ENCODE measurements around the gene LRRC3.

LRRC3 gene

DNA sequence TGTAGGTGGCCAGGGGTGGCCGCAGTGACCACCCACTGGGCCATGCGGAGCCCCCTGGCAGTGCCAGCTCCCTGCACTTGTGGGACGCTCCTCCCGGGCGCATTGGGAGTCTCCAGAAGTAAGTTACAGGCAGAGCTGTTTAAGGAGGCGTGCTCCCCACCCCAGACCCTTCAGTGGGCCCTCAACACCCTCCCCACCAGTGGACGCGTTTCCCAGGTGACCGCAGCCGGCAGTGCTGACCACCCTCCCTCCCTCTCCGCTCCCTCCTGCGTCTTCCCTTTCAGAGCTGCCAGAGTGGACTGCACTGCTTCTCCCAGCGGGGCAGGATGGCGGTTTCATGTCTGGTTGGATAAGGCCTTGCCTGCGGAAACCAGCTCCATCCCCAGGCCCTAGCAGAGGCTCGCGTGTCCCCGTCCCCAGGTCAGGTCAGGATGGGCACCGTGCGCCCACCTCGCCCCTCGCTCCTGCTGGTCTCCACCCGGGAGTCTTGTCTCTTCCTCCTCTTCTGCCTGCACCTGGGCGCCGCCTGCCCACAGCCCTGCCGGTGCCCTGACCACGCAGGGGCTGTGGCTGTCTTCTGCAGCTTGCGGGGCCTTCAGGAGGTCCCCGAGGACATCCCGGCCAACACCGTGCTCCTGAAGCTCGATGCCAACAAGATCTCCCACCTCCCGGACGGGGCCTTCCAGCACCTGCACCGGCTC lies 1.1 kb downstream of the LRRC3 start:
- no peak for DNase-seq (ENCODE audit: low read depth in 1 of 2, low spot score in 1 of 2)

DNA sequence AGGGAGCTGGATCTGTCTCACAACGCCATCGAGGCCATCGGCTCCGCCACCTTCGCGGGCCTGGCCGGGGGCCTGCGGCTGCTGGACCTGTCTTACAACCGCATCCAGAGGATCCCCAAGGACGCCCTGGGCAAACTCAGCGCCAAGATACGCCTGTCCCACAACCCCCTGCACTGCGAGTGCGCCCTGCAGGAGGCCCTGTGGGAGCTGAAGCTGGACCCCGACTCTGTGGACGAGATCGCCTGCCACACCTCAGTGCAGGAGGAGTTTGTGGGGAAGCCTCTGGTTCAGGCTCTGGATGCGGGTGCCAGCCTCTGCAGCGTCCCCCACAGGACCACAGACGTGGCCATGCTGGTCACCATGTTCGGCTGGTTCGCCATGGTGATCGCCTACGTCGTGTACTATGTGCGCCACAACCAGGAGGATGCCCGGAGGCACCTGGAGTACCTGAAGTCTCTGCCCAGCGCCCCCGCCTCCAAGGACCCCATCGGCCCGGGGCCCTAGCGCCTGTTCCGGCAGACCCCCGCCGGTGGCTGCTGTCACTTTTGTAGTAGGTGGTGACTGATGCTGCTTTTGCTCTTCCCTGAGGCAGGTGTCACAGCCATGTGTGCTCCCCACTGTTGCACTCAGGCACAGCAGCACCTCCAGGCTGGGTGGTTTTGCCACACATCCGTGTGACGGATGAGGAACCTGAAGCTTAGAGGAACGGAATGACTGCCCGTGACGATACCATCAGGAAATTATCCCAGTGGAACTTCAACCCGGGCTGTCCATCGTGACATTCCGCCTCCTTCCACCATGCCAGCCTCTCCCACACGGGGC lies 1.8 kb downstream of the LRRC3 start:
- no peak for DNase-seq (ENCODE audit: low read depth in 1 of 2, low spot score in 1 of 2)

DNA sequence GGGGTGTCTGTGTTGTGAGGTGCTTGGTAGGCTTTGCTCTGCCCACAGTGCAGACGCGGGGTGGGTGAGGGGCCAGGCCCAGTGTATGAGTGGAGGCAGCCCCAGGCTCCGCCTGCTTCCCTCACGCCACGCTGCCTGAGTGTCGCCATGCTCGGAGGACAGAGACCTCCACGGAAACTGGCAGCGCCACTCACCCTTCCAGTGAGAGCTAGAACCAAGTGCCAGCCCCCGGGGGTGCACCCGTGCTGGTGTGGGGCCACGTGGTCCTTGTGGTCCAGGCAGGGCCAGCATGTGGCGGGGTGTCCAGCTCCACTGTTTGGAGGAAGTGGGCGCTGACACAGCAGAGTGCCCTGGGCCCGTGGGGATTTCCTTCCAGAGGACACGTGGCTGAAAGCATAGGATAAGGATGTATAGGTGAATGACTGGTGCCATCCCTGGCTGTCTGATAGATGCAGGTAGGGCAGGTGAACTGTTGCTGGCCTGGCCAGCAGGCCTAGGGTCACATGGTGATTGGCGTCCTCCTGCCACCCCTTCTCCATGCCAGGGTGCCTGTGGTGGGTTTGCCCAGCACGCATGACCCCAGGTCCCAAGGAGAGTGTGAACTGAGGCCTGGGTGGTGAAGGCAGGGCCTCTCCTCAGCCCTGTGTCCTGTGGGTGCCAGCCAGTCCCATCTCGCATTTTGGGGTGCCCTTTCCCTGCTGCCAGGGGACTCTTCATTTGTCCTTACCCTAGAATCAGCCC lies 3.8 kb downstream of the LRRC3 start:
- no peak for DNase-seq (ENCODE audit: low read depth in 1 of 2, low spot score in 1 of 2)

DNA sequence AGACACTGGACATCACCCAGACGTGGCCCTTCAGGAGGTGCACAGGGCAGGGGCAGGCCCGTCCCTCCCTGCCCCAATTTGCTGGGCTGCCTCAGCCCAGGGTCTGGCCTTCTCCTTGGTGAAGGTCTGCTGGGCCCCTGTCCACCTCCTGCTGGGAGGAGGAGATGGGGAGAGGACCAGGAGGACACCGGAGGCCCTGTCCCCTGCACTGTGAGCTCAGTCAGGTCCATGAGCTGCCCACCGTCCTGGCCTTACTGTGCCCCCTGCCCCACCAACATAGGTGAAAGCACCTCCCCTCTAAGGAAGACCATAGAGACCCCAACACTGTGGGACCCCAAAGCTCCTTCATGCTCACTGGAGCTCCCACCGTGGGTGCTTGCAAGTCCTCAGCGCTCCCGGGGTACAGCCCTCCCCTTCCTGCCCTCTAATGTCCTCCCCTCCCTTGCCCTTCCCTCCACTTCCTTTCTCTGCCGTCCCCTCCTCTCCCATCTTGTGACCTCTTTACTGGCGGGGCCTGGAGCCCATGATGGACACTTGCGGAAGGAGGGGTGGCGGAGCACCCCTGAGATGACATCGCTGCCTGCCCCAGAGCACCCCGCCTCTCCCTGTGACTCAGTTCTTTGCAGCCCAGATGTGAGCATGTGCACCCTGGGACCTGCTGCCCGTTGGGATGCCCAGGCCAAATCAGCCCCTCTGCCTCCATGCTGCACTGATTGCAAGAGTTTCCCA lies 4.6 kb downstream of the LRRC3 start:
- no peak for DNase-seq (ENCODE audit: low read depth in 1 of 2, low spot score in 1 of 2)

DNA sequence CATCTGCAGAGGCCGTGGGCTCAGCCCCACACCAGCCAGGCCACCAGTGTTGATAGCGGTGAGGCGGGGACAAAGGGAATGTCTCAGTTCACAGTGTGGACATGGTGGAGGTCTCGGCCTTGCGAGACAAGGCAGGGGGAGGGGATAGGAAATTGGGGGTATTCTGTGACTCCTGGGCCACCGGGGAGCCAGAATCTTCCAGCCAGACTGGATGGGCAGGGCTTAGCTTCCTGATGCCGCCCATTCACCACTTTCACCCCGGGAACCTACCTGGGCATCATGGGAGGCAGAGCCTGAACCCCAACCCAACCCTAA lies 5.1 kb downstream of the LRRC3 start:
- DNase-seq (ENCODE audit: low read depth in 1 of 2, low spot score in 1 of 2) = no peak

DNA sequence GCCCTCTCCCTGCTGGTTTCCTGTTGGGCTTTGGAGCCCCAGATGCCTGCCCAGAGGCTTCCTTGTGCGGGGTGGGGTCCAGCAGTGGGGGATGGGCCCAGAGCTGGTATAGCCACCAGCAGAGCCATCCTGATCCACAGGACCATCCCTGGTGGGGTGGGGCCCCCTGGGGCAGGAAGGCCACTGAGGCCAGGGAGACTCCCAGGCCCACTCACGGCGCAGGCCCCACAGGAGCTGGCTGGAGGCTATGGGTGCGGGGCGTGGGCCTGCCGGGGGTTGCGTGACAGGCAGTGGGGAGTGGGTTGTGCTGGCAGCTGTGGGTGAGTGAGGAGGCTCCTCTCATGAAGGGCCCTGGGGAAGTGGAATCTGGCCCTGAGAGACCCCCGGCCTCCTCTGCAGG lies 5.7 kb downstream of the LRRC3 start:
- DNase-seq (ENCODE audit: low read depth in 1 of 2, low spot score in 1 of 2) = no peak

DNA sequence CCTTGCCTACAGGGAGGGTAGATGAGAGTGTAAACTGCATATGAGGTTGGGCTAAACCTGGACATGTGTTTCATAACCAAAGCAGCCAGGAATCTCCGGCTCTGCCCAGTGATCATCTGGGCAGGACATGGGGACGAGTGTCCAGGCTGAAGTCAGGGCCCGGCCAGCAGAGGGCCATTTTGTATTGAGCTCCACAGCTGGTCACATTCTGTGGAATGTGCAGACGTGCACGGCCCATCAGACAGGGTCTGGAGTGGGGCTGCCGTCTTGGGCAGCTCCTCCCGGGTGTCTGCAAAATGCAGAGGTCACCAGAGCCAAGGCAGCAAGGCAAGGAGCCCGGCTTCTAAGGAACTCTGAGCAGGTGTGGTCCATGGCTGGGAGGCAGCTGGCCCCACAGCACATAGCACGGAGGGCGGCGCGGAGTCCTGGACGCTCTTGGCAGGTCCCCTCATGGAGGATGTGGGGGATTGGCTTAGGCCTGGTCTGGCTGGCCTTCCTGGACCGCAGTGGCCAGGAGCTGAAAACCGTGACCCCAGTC lies 6.2 kb downstream of the LRRC3 start:
- DNase-seq (ENCODE audit: low read depth in 1 of 2, low spot score in 1 of 2) = no peak

DNA sequence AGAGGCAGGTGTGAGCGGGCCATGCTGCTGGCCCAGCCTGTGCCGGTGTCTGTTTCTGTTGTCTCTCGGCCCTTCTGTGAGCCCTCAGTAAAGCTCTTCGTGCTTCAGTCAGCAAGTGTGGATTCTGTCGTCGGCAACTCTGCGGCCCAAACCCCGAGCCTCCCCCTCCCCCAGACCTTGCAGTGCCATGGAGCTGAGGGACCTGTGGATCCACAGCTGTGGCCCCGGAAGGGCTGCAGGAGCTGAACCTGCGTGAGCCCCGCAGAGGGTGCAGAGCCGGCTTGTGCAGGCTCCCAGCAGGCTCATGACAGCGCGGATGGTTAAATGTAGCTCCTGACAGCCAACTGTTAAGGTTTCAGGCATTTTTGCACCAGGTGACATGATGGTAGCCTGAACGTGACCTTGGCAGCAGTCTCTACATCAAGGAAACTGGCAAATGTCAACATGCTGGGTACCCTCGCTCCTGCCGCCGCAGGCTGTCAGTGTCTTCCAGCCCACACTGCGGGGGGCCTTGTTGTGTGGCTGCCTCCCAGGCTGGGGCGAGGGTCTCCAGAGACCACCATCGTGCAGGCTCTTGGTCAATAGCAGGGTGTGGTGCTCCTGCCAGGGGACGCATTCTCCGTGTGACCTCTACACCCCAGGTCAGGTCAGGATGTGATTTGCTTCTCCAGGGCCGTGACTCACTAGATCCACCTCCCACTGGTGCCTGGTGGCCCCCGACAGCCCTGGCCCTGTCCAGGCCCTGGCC lies 7.0 kb downstream of the LRRC3 start:
- no peak for DNase-seq (ENCODE audit: low read depth in 1 of 2, low spot score in 1 of 2)

DNA sequence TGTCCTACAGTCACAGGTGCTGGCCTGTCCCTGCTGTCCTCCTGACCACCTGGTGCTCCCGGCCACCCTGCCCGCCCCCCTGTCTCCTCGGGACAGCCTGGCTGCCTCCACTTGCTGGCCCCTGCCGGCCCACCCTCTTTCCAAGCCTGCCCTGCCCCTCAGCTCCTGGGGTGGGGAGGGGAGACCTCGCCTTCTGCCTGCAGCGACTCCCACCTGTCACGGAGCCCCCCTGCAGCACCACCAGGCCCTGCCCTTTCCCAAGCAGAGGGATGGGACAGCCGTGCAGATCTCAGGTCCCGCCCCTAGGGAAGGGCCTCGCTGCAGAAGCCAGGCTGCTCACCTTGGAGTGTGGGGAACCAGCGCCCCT lies 7.5 kb downstream of the LRRC3 start:
- no peak for DNase-seq (ENCODE audit: low read depth in 1 of 2, low spot score in 1 of 2)

DNA sequence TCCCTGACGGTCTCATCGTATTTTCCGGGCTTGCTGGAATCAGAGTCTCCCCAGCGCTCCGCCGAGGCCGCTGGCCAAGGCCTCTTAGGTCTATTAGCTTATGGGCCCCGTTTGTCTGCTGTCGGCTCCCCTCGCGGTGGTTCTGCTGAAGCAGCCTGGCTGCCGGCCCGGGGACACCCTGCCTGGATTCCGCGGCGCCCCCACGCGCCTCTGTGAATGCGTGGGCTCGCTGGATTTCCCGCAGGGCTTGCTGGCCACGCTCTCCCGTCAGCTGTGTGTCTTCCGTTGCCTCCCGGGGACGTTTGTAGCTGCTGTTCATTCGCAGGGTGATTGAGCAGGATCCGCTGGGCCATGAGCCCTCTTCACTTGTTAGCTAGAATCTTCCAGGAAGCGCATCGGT lies 8.4 kb downstream of the LRRC3 start:
- no peak for DNase-seq (ENCODE audit: low read depth in 1 of 2, low spot score in 1 of 2)

DNA sequence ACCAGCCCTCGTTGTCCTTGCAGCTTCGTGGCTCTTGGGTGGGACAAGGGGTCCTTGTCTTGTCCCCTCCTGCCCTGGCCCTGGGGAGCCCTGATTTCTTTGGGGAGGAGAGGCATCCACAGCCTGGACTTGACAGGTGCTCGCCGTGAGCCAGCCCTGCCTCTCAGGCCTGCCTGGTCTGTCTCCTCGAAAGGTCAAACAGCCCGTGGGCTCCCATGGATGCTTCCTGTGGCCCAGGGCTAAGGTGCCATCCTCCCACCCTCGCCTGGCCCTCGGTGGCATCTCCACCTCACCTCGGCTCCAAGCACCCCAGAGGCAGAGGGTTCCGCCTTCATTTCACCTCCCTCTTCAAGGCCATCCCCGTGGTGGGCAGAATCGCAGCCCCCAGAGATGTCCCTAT lies 9.0 kb downstream of the LRRC3 start:
- DNase-seq (ENCODE audit: low read depth in 1 of 2, low spot score in 1 of 2) = no peak

DNA sequence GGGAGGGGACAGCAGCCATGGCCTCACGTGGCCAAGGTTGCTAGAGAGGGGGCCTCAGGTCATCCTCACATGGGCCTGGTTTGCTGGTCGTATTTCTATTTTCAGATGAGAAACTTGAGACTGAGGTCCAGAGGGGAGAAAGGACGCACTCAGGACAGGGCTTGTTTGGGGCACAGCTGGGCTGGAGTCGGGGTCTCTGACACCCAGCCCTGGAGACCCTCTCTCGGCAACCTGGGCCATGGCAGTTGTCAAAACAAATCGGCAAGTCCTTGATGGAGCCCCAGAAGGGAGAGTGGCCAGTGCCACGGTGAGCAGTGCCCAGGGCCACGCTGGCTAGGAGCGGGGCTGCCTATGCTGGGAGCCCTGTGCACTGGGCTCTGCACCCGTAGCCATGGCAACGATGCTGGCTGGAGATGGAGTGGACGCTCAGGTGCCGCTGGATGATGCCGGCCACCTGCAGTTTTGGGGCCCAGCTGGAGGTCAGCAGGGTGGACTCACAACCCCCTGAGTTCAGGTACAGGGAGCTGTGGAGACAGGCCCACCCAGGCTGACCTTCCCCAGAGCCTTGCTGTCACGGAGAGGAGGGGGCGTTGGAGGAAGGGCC lies 11.1 kb downstream of the LRRC3 start:
- no peak for DNase-seq (ENCODE audit: low read depth in 1 of 2, low spot score in 1 of 2)

DNA sequence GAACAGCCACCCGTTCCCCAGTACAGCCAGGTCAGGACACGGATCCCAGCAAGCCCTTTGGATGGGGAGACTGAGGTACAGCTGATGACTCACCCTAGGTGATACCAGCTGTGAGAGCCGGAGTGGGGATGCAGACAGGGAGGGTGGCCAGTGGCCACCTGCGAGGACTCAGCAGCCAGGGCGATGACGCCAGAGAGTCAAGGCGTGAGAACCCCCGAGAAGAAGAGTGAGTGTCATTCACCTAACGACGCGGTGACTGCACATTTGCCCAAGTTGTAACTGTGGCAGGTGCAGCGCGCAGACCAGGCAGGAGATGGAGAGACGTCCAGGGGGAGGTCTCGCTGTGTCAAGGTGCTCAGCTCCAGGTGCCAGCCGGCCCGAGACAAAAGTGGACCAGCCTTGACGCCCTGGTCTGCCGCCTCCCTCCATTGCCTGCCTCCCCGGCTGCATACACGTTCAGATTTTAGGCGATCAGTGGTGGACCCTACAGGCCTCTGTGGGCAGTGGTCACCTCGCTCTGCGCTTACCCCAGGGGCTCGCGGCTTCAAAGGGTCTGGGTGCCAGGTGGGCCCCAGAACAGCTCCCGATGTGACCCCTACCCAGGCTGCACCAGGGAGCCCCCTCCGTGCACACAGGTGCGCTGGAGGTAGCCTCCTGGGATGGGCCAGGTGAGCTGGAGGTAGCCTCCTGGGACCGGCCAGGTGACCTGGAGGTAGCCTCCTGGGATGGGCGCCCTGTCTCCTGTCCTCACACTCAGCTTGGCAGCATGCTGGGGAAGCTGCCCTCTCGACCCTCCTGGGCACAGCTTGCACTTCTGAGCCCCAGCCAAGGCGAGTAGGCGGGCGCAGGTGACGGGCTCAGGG lies 11.9 kb downstream of the LRRC3 start:
- DNase-seq (ENCODE audit: low read depth in 1 of 2, low spot score in 1 of 2) = no peak

DNA sequence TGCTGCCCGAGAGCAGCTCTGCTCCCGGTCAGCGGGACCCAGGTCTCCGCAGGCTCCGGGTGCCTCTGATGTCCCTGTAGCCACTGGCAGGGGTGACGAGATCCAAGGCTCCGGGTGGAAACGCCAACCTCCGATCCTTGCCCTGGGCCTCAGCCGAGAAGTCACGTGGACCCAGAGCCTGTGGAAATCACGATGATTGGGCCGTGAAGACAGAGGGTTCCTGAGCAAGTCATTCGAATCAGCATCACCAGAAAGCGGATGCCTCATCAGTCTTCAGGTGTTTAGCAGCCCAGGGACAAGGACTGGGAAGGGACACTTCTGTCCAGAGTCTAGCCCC lies 12.5 kb downstream of the LRRC3 start:
- DNase-seq (ENCODE audit: low read depth in 1 of 2, low spot score in 1 of 2) = no peak

DNA sequence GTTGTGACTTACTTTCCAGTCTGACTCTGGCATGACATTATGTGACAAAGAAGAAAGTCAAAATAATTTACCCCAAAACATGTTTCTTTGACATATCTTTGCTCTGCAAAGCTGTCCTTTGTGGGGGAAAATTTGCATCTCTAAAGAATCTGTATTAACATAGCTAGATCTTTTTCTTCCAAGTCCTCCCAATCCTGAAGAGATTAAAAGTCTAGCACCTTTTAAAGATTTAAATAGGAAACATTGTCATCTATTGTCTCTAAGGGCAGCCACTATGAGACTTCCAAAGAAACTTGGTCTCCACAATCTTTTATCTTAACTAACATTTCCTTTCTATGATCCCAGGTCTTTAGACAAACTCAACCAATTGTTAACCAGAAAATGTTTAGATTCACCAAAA lies 16.0 kb downstream of the LRRC3 start:
- DNase-seq (ENCODE audit: low read depth in 1 of 2, low spot score in 1 of 2) = no peak

DNA sequence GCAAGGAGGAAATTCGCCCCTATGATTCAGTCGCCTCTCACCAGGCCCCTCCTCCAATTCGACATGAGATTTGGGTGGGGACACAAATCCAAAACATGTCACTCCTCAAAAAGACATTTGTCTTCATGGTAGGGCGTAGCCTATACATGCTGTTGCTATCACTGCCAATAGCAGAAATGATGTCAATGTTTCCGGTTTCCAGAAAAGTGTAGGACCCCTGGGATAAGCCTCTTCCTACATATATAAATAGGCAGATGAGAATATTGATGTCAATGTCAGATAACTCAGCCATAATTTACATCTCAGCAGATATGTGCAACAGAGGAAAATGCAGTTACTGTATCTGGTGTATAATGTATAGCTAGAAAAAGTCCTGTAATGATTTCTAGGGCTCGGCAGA lies 16.7 kb downstream of the LRRC3 start:
- DNase-seq (ENCODE audit: low read depth in 1 of 2, low spot score in 1 of 2) = no peak

DNA sequence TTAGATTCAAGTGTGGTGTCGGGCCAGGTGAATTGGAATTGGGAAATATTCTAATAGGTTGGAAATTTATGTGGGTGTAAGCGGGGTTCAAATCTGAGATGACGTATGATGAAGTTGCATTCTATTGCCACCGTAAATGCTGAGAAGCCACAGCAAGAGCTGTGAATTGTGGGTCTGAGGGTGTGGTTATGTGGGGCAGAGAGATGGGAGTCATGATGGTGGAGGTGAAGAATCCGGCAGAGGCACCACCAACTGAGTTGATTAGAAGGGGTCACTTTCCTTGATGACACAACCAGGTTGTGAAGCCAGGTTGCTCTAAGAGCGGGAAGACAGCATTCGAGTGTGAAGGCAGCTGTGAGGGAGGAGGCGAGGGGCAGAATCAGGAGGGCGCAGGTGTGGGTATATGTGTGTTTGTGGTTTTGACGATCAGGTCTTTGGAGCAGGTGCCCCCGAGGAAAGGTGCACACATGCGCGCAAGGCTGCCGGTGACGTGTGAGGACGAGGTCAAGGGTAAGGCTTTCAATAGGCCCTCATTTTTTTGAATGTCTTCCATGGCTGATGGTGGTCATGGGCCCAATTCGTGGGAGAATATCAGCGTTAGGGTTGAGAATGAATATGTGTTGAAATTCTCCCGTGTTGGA lies 18.7 kb downstream of the LRRC3 start:
- no peak for DNase-seq (ENCODE audit: low read depth in 1 of 2, low spot score in 1 of 2)

DNA sequence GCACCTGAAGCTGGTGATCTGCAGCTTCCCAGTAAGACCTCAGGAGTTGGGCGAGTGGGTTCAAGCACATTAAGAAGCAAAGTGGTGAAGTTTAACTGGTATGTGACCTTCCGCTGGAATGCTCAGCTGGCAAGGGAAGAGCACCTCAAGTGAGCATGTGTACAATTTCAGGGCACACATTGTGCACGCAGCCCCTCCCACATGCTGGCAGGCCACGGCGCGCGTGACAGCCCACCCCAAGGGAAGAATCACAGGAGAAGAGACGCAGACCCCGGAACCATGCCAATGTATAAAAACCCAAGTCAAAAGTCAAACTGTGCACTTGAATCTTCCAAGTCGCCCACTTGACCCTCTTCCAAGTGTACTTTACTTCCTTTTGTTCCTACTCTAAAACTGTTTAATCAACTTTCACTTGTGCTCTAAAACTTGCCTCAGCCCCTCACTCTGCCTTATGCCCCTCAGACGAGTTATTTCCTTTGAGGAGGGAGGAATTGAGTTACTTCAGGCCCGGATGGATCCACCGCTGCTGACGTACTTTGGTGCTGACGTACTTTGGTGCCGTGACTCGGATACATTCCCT lies 20.0 kb downstream of the LRRC3 start:
- no peak for DNase-seq (ENCODE audit: low read depth in 1 of 2, low spot score in 1 of 2)

DNA sequence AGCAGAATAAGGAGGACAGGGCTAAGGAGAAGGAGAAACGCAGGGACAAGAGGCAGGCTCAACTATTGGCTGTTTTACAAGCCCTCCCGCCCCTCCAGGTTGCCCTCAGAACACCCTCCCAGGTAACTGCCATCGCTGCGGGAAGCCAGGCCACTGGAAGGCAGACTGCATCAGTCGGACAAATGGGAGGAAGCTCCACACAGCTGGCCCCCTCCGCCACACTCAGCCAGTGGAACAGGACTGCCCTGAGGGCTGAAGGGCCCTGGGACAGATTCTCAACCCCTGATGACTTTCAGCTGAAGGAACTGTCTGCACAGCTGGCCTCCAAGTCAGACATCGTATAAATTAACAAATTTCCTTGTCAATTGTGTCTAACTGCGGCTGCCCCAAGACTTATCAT lies 21.8 kb downstream of the LRRC3 start:
- DNase-seq (ENCODE audit: low read depth in 1 of 2, low spot score in 1 of 2) = no peak
